Astrocyte (in vitro differentiated cells and primary cell): ENCODE results near the gene FAM53A.

ENCODE experiments used
- EZH2 ChIP-seq: IDR thresholded peaks from 2 replicates; pipeline ENCODE4 v1.6.1; 2012; ENCODE audit warnings: mild to moderate bottlenecking, low read length, inconsistent platforms; ENCODE audit not compliant: insufficient read depth
- TF ChIP-seq, protein P1 (sequence below): IDR thresholded peaks from 2 replicates; pipeline ENCODE4 v1.5.1; 2011; ENCODE audit warnings: low read depth, mild to moderate bottlenecking, inconsistent platforms, low read length, moderate library complexity; ENCODE audit not compliant: insufficient read depth

DNA sequence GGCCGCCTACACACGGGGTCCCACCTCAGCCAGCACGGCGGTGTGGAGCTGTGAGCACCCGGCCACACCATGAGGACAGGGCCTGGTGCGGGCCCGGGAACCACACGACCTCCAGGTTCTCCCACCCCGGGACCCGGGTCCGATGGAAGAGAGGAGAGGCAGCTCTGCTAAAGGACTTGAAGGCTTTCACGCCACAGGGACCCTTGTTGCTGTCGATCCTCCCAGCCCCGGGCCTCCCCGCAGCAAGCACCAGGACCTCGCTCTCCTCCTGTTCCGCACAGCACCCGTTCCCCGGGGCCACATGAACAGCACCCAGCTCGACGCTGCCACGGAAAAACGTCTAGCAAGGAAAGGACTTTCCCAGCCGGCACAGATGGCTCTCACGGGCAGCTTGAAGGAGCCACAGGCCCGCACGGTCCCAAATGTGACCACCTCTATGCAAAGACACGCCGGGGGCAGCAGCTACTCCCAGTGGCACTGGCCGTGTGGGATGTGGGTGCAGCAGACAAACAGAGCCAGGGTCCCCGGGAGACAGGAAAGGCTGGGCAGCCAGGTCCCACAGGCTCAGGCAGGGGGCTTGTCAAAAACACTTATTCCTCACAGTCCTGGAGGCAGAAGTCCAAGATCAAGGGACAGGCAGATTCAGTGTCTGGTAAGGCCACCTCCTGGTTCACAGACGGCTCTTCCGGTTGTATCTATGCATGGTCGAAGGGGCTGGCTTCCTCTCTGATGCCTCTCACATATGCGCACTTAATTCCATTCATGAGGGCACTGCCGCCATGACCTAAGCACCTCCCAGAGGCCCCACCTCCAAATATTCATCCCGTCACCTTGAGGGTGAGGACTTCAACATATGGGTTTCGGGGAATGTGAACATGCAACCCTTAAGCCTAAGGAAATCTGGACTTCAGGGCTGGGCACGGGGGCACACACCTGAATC lies 24.7 kb downstream of the FAM53A start:
- TF ChIP-seq, protein P1, sequence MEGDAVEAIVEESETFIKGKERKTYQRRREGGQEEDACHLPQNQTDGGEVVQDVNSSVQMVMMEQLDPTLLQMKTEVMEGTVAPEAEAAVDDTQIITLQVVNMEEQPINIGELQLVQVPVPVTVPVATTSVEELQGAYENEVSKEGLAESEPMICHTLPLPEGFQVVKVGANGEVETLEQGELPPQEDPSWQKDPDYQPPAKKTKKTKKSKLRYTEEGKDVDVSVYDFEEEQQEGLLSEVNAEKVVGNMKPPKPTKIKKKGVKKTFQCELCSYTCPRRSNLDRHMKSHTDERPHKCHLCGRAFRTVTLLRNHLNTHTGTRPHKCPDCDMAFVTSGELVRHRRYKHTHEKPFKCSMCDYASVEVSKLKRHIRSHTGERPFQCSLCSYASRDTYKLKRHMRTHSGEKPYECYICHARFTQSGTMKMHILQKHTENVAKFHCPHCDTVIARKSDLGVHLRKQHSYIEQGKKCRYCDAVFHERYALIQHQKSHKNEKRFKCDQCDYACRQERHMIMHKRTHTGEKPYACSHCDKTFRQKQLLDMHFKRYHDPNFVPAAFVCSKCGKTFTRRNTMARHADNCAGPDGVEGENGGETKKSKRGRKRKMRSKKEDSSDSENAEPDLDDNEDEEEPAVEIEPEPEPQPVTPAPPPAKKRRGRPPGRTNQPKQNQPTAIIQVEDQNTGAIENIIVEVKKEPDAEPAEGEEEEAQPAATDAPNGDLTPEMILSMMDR: no peak
- no peak for TF ChIP-seq EZH2
